Occipital lobe (tissue), 2 donors: Measurements from ENCODE around the gene HECTD1. TPM values are rescaled to one million over a fixed set of nuclear protein-coding genes. Genes with fewer than 3 reads are reported as not detected.
"Not testable (repeated sequence)": the region's sequence is repeated elsewhere in the genome, so short reads cannot be mapped to it uniquely, and the experiment has no call there.

Source experiments
- DNase-seq: peaks from one replicate; lab custom pipeline; 2025; lab: John Stamatoyannopoulos, UW
- total RNA-seq: library from RNA; depleted of rRNA; stranded (reverse); fragments of >200 nt; gene quantifications from one replicate; pipeline ENCODE4 v1.2.3, GENCODE V29; 2014

Gene HECTD1
- total RNA-seq, 1 donor from 2014 or later: 388 TPM

- DNase-seq: no peak
Observed at GRCh38 chr14:31228533-31228932, 20.9 kb upstream of the HECTD1 start.

- no peak for DNase-seq
Observed at GRCh38 chr14:31224808-31225207, 17.2 kb upstream of the HECTD1 start.

DNA sequence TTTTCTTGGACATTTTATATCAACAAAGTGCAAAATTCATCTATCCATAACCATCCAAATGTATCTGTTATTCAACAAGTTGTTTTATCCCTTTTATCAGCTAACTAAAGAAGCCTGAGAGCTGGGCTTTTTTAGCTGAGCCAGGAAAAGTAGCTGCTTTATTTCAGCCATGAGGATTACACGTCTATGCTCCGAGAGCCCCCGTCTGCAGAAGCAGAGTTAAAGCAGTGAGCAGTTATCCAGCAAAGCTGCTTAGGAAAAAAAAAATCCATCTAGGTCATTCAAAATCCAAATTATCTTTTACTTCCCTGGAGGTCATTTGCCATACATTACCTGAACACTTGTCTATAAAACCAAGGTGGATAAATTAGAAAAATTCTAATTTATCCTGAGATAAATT, 15.7 kb upstream of the HECTD1 start:
- no peak for DNase-seq

- no peak for DNase-seq
Observed at GRCh38 chr14:31222834-31223233, 15.2 kb upstream of the HECTD1 start.

DNA sequence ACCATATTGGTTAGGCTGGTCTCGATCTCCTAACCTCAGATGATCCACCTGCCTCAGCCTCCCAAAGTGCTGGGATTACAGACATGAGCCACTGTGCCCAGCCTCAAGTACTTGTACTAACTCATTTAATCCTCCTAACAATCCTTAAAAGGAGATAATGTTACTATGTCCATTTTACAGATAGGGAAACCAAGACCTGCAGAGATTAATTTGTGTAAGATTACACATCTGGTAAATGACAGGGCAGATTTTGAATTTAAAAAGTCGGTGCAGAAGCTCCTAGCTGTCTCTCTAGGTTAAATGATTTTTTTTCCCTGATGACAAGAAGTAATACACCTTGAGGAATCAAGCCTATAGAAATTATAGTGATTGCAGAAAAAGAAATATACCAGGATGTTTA, 13.7 kb upstream of the HECTD1 start:
- no peak for DNase-seq

GRCh38 chr14:31219169-31219568, 11.6 kb upstream of the HECTD1 start:
- DNase-seq: no peak

DNA sequence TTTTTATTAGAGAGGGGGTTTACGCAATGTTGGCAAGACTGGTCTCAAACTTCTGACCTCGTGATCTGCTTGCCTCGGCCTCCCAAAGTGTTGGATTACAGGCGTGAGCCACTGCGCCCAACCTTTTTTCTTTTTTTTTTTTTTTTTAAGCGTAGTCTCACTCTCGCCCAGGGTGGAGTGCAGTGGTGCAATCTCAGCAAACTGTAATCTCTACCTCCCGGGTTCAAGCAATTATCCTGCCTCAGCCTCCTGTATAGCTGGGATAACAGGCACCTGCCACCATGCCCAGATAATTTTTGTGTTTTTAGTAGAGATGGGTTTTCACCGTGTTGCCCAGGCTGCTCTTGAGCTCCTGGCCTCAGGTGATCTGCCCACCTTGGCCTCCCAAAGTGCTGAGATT, 8.8 kb upstream of the HECTD1 start:
- DNase-seq: no peak

- DNase-seq: no peak
Observed at GRCh38 chr14:31212893-31213292, 5.3 kb upstream of the HECTD1 start.

GRCh38 chr14:31209605-31210004, 2.0 kb upstream of the HECTD1 start:
- DNase-seq: no peak

- DNase-seq: no peak
Observed at GRCh38 chr14:31208546-31209424, 1.2 kb upstream of the HECTD1 start.

DNA sequence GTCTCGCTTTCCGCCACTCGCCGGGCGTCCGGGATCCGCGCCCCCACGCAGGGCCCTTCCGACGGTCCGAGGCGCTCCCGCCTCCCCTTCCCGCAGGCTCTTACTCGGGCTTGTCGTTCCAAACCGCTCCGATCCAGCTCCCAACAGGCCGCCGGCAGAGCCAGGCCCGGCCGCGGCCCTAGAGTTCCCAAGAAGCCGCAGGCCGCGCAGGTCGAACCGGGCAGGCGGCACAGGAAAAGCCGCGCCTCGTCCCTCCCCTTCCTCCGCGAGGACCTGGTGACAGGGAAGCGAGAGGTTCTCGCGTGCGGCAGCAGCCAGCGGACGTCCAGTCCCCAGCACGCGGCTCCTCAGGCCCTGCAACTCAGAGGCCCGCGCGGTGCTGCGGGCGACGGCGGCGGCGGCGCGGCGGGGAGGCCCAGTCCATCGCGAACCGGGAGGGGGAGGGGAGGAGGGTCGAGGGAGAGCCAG, 272 bp downstream of the HECTD1 start:
- no peak for DNase-seq

DNA sequence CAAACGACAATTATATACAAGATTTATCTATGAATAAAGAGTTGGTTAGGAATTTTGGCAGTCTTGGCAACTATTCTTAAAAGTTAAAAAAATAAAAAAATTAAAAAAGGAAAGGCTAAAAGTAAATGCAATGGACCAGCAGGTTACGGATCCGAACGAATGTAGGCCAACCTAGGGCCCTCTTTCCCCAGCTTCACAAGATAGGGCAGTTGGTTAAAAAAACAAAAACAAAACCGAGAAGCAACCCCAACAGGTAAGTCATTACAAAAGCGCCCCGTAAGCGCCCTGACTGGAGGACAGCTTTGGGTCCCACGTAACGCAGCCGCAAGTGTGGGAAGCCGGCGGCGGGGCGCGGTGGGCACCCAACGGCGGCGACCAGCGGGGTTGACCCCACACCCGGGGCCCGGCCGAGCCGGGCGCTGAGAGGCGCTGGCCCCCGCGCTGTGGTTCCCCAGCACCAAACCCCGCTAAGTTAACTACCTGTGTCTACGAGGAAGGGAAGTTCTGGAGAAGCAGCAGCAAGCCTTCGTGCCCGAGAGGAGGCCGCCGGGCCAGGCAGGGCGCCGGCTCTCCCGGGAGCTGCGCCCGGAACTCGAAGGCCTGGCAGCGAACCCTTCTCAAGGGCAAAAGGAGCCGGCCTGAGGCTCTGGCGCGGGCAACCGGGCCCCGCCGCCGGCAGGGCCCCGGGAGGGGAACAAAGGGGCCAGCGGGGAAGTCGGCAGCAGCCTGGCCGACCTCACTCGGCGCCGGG, 882 bp downstream of the HECTD1 start:
- no peak for DNase-seq

- DNase-seq: no peak
Observed at GRCh38 chr14:31205681-31206535, 1.7 kb downstream of the HECTD1 start.

- DNase-seq: no peak
Observed at GRCh38 chr14:31204593-31205534, 2.7 kb downstream of the HECTD1 start.

GRCh38 chr14:31203899-31204592, 3.5 kb downstream of the HECTD1 start:
- DNase-seq: not testable (repeated sequence)

DNA sequence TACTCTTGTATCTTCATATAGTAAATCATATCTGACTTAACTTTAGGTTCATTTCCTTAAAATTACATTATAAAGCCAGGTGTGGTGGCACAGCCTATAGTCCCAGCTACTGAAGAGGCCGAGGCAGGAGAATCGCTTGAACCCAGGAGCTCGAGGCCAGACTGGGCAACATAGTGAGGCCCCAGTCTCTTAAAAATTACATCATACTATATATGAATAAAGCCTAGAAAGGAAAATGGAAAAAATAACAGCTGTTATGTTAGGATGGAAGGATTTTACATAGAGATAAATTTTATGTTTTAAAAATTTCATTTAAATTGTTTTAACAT, 4.2 kb downstream of the HECTD1 start:
- DNase-seq: no peak

- no peak for DNase-seq
Observed at GRCh38 chr14:31201111-31201510, 6.5 kb downstream of the HECTD1 start.

DNA sequence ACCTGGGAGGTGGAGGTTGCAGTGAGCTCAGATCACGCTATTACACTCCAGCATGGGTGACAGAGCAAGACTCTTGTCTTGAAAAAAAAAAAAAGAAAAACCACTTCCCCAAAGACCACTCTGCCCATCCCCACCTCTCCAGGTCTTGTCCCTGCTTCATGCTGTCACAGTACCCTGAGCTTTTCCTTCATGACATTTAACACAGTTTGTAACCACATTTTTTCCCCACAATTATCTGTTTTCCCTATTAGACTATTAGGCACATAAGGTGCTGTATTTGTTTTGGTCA, 6.9 kb downstream of the HECTD1 start:
- no peak for DNase-seq

DNA sequence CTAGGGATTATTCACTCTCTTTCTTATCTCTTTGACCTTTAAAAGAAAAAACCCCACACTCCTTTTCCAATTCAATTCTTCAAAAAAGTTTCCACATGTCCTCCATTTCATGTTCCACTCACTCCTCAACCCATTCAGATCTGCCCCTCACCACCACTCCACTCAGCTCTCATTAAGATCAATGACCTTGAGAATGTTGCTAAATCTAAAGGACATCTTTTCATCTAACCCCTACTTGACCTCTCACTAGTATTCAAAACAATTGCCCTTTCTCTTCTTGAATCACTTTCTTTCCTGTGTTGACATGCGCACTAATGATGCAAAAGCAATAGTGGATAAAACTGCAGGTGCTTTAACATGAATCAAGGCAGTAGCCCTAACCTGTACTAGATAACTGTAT, 9.9 kb downstream of the HECTD1 start:
- DNase-seq: no peak

DNA sequence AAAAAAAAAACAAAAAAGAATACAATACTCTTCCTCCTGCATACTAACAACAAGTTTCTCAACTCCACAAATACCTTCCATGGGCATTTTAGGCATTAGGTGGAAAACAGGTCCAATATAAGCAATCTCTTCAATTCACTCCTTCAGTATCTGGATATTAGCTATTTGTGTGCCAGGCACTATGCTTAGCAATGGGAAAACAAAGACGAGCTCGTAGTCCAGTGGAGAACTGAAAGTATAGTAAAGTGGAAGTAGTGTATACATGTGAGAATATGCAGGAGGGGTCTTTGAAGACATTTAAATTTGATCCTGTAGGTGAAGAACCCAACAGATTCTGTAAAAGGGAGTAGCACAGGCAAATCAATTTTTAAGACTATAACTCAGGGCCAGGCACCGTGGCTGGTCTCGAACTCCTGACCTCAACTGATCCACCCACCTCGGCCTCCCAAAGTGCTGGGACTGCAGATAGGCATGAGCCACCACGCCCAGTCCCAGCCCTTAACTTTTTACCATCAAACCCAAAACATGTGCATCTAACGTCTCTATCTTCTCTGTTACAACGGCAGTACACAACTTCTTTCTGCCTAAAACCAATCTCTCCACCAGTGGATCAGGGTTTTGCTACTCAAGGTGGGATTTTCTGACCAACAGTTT, 10.6 kb downstream of the HECTD1 start:
- no peak for DNase-seq
